RWPE1 (cell line): ENCODE results near the gene TCEAL9.
"Not testable (repeated sequence)": the region's sequence is repeated elsewhere in the genome, so short reads cannot be mapped to it uniquely, and the experiment has no call there.

Experiments used
- CTCF ChIA-PET: fragments of 350-600 bp; sonication (Branson Sonifier 250); formaldehyde crosslinking; extraction: SDS; loops from one replicate; lab custom pipeline; 2021; lab: Yijun Ruan, JAX
- POLR2A ChIA-PET: fragments of 400-600 bp; formaldehyde crosslinking; extraction: SDS; loops from one replicate; lab custom pipeline; 2020; ENCODE audit warnings: antibody characterized with exemption; ENCODE audit not compliant: low non-redundant PET; lab: Yijun Ruan, JAX
- DNase-seq: peaks from one replicate; pipeline ENCODE4 v3.0.0; 2012; ENCODE audit warnings: low spot score
- H3K27ac ChIP-seq: fragments of 450-650 bp; 2 replicates; pipeline ENCODE4 v1.5.1; 2017
- TF ChIP-seq, protein P1 (sequence below): fragments of 450-650 bp; conservative IDR thresholded peaks from 2 replicates; pipeline ENCODE4 v1.5.1; 2017; ENCODE audit warnings: low read depth, mild to moderate bottlenecking

Gene TCEAL9

DNA sequence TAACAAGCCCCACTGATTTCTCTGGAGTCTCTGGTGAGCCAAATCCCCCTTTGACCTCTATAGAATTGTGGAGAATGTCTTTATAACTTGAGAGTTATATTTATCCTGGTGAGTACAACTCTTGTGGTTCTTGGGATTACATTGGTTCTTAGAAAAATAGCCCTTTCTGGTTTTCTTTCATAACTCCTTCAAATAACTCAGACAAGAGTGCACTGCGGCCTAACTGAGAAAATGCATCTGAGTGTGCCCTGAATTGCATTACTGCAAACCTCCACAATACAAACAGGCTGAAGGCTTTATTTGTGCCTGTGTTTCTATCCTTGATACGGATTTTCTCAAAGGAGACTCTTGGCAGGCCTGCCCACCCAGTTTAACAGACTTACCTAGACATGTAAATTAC, 22.7 kb downstream of the TCEAL9 start:
- CTCF ChIA-PET = no interaction called here
- DNase-seq = no peak
- POLR2A ChIA-PET = no interaction called here
- TF ChIP-seq, protein P1, sequence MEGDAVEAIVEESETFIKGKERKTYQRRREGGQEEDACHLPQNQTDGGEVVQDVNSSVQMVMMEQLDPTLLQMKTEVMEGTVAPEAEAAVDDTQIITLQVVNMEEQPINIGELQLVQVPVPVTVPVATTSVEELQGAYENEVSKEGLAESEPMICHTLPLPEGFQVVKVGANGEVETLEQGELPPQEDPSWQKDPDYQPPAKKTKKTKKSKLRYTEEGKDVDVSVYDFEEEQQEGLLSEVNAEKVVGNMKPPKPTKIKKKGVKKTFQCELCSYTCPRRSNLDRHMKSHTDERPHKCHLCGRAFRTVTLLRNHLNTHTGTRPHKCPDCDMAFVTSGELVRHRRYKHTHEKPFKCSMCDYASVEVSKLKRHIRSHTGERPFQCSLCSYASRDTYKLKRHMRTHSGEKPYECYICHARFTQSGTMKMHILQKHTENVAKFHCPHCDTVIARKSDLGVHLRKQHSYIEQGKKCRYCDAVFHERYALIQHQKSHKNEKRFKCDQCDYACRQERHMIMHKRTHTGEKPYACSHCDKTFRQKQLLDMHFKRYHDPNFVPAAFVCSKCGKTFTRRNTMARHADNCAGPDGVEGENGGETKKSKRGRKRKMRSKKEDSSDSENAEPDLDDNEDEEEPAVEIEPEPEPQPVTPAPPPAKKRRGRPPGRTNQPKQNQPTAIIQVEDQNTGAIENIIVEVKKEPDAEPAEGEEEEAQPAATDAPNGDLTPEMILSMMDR = no peak
- H3K27ac ChIP-seq = no peak overlapping the region

DNA sequence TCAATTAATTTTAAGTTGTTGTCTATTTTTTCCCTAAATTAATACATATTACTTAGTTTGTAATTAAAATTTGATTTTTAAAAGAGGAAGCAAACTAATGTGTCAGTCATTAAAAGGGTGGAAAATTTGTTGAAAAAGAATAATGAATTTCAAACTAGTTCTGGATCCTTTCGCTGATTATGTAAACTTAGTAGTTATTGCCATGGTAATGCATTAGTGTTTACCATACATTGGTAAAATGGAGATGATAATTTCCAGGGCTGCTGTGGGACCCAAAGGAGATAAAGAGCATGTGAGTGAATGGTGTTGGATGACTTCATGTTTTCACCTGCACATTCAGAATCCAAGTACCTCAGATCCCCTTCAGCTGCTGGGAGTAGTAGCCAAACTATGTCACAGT, 26.6 kb downstream of the TCEAL9 start:
- DNase-seq = no peak
- ChIA-PET POLR2A (interaction anchor here (0.5 kb wide), 1 partner anchor 32 kb away, joined by 5 read pairs; no protein-coding TSS in a partner anchor), CTCF (no interaction called here)
- H3K27ac ChIP-seq = no peak overlapping the region
- TF ChIP-seq, protein P1 = no peak

DNA sequence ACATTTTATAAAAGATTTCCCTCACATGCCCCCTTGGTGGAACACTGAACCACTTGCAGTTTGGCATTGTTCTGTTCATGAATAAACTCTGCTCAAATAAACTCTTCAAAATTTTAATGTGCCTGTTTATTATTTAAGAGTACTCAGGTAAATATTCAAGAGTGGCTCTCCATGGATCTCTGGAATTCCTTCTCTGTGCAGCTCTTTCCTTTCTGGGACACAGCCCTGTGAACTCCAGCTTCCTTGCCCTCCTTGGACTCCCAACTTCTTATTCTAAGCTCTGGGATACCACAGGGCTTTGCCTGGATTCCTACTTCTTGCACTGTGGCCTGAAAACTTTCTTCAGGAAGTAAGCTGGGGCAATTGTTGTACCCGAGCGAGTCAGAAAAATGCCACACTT, 28.4 kb downstream of the TCEAL9 start:
- TF ChIP-seq, protein P1 = no peak
- H3K27ac ChIP-seq = no peak overlapping the region
- ChIA-PET POLR2A (no interaction called here), CTCF (no interaction called here)
- no peak for DNase-seq

DNA sequence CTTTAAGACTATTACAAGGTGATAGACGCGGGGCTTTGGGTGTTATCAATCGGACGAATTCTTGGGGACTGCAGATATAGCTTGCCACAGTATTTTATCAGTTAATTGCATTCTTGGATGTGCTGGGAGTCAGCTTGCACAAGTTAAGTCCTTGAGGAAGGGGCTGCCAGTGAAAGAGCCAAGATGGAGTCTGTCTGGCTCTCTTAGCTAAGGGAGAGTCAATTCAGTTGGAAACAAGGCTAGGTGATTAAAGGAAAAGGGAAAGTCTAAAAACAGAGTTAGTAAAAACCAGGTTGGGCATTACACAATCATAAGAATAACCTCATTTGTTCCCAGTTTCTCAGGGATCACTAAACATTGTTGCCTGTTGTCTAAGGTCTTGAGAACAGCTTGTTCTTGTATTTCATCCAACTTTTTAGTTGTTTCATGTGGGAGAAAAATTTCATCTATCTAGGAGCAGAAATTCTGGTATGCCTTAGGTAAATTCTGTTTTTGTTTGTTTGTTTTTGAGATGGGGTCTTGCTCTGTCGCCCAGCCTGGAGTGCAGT, 29.1 kb downstream of the TCEAL9 start:
- CTCF ChIA-PET, H3K27ac ChIP-seq, DNase-seq, POLR2A ChIA-PET: not testable (repeated sequence)

DNA sequence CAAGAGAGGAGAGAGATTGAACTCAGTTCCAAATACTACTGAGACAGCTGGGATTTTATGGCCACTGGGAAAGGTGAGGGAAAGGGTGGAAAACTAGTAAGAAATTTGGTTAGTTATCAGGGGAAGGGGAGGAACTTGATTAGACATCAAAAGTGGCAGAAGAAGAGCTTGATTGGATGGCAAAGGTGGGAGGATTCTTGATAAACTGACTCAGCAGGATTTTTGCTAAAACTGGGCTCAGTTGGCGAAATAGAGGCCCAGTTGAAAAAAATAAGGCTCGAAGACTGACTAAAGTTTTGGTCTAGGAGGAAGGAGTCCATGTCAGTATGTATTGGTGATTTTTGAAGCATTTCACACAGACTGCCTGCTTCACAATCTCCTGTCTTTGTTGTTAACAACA, 30.0 kb downstream of the TCEAL9 start:
- ChIA-PET POLR2A (no interaction called here), CTCF (no interaction called here)
- no peak for DNase-seq
- H3K27ac ChIP-seq = no peak overlapping the region
- TF ChIP-seq, protein P1 = no peak

DNA sequence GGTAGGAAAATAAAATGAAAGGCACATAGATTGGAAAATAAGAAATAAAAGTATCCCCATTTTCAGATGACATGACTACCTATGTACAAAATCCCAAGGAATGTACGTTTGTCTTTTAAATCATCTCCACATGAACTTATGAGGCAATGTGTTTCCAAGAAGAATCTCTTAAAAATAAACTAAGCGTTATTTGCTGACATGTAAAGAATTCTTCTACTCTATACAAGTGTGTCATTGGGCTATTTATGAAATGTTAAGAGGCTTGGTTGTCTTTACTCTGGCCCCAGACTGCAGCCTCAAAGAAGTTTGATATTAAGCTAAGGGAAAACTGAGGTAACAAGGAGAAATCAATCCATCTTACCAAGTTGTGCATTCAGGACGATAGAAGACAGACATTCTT, 37.2 kb downstream of the TCEAL9 start:
- CTCF ChIA-PET = no interaction called here
- TF ChIP-seq, protein P1 = no peak
- H3K27ac ChIP-seq = no peak overlapping the region
- POLR2A ChIA-PET = no interaction called here
- no peak for DNase-seq

DNA sequence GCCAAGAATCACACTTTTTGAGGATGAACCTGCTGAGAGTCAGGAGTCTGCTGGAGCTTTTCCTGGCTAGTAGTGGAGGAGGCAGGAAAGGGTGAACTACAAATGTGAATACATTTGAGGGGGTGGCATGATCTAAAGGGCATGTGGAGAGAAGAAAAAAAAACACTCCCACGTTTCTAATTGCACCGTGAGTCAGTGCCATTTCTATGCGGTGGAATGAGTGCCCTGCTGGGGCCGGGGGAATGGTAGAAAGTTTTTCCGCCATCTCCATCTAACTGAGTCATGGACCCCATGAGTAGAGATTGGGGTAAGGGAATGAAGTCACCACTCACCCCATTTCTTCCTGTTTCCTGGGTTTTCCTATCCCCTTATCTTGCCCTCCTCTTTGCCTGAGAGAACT, 39.9 kb downstream of the TCEAL9 start:
- POLR2A ChIA-PET = no interaction called here
- DNase-seq = no peak
- CTCF ChIA-PET = no interaction called here
- H3K27ac ChIP-seq = no peak overlapping the region
- TF ChIP-seq, protein P1 = no peak
